Testis (tissue), 3 donors: ENCODE measurements around the gene IER5L. TPM values are rescaled to one million over a fixed set of nuclear protein-coding genes. Genes with fewer than 3 reads are reported as not detected.

ENCODE experiments used
- DNase-seq: peaks from one replicate; pipeline ENCODE4 v3.0.0-alpha.2; 2019
- H3K27ac ChIP-seq, 2 donors: fragments of 200-600 bp; sonication (generic); one replicate each; pipeline ENCODE4 v1.5.1; 2019
- H3K27me3 ChIP-seq: fragments of 200-600 bp; sonication (generic); one replicate; pipeline ENCODE4 v1.5.1; 2019
- H3K36me3 ChIP-seq: fragments of 200-600 bp; sonication (generic); one replicate; pipeline ENCODE4 v1.5.1; 2017; ENCODE audit warnings: low read depth; ENCODE audit errors: missing control alignments
- H3K4me1 ChIP-seq: fragments of 200-600 bp; sonication (generic); one replicate; pipeline ENCODE4 v1.5.1; 2019
- H3K4me3 ChIP-seq, 2 donors: fragments of 200-600 bp; sonication (generic); one replicate each; pipeline ENCODE4 v1.5.1; 2017 to 2019
- H3K9me3 ChIP-seq: fragments of 200-600 bp; sonication (generic); one replicate; pipeline ENCODE4 v1.5.1; 2017
- POLR2A ChIP-seq: fragments of 450-650 bp; IDR thresholded peaks from one replicate; pipeline ENCODE4 v1.6.1; 2017; ENCODE audit warnings: antibody characterized with exemption, mild to moderate bottlenecking, moderate library complexity
- WGBS, 2 donors: methylation state at CpG; one replicate each; pipeline ENCODE4 v1.1.5; 2018; 5-methylcytosine and 5-hydroxymethylcytosine counted together
- intact Hi-C: fragments of 100-400 bp; cut with DNase I; formaldehyde crosslinking; loops from one replicate; pipeline ENCODE4 v1.15.1; 2023; ENCODE audit warnings: low total_unique reads
- polyA plus RNA-seq: library from polyadenylated mRNA; stranded (reverse); fragments of 350-450 nt; fragmentation: Illumina TruSeq; extraction: RNeasy Lipid Tissue Mini Kit (QIAGEN cat#74804); gene quantifications from one replicate; pipeline ENCODE4 v1.2.3, GENCODE V29; 2014; ENCODE audit warnings: low read depth, low replicate concordance; ENCODE audit not compliant: insufficient read depth
- total RNA-seq, 2 donors: library from RNA; depleted of rRNA; stranded (reverse); fragments of >200 nt; gene quantifications; one replicate each; pipeline ENCODE4 v1.2.3, GENCODE V29; 2016
- TF ChIP-seq, protein P1 (sequence below), 3 experiments: fragments of 450-650 bp in 2 of 3; fragments of 200-600 bp in 1 of 3; sonication (generic) in 1 of 3; IDR thresholded peaks; one replicate each; pipeline ENCODE4 v1.5.1; 2016 to 2019; ENCODE audit warnings: antibody characterized with exemption in 3 of 3, mild to moderate bottlenecking in 2 of 3, moderate library complexity in 1 of 3

Gene IER5L
- total and polyA plus RNA-seq, 3 donors from 2014 or later = 4.8 to 25.4 (median 12.6) TPM

DNA sequence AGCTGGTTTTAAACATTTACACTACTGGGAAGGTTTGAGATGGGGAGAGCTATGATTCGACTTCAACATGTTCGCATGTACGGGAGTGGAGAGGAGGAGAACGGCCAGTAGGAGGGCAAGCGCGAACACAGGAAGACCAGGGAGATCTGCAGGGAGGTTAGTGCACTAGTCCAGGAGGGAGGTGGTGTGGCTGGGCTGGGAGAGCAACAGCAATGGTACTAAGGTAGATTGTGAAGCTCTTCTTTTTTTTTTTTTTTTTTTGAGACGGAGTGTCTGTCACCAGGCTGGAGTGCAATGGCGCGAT, 16.6 kb downstream of the IER5L start:
- H3K4me1 ChIP-seq = peaks cover 10% of the 10 kb centered on the region
- H3K4me3 ChIP-seq = no peak overlapping the region
- intact Hi-C loops = no loop called here
- no peaks in the 10 kb centered on the region for H3K36me3 ChIP-seq
- 93 to 96% methylated on average over 9 of the region's 9 CpGs for WGBS, 2 donors
- H3K9me3 ChIP-seq = no peaks in the 10 kb centered on the region
- TF ChIP-seq POLR2A = no peak
- no peaks in the 10 kb centered on the region for H3K27me3 ChIP-seq
- H3K27ac ChIP-seq = no peak overlapping the region
- no peak for DNase-seq

DNA sequence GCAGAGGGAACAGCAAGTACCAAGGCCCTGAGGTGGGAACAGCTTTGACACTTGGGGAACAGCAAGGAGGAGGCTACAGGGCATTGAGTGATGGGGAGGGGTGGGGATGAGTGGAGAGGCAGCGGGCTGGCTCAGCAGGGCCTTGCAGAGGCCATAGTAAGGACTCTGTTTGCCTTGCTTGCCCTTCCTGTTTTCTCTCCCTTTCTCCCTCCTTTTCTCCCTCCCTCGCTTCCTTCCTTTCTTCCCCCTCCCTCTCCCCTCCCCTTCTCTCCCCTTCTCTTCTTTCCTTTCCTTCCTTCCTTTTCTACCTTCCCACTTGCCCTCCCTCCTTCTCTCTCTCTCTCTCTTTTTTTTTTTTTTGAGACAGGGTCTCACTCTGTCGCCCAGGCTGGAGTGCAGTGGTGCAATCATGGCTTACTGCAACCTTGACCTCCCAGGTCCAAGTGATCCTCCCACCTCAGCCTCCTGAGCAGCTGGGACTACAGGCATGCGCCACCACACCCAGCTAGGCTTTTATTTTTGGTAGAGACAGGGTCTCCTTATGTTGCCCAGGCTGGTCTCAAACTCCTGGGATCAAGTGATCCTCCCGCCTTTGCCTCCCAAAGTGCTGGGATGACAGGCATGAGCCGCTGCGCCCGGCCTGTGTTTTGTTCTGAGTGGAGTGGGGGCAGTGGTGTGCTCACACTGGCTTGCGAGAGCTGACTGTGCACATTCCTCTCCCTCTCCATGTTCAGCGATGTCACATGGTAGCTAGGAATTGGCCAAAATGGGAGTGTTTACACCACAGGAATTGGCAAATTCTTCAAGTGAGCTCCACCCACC, 17.1 kb downstream of the IER5L start:
- TF ChIP-seq, protein P1, sequence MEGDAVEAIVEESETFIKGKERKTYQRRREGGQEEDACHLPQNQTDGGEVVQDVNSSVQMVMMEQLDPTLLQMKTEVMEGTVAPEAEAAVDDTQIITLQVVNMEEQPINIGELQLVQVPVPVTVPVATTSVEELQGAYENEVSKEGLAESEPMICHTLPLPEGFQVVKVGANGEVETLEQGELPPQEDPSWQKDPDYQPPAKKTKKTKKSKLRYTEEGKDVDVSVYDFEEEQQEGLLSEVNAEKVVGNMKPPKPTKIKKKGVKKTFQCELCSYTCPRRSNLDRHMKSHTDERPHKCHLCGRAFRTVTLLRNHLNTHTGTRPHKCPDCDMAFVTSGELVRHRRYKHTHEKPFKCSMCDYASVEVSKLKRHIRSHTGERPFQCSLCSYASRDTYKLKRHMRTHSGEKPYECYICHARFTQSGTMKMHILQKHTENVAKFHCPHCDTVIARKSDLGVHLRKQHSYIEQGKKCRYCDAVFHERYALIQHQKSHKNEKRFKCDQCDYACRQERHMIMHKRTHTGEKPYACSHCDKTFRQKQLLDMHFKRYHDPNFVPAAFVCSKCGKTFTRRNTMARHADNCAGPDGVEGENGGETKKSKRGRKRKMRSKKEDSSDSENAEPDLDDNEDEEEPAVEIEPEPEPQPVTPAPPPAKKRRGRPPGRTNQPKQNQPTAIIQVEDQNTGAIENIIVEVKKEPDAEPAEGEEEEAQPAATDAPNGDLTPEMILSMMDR (IDR thresholded peaks at IDR 0.05) = no peak
- no peak for TF ChIP-seq POLR2A
- H3K4me3 ChIP-seq = no peak overlapping the region
- no peaks in the 10 kb centered on the region for H3K36me3 ChIP-seq
- no peaks in the 10 kb centered on the region for H3K9me3 ChIP-seq
- no peak overlapping the region for H3K27ac ChIP-seq
- H3K4me1 ChIP-seq = peaks cover 10% of the 10 kb centered on the region
- intact Hi-C loops = no loop called here
- WGBS, 2 donors = 91 to 94% methylated on average over 8 to 10 of the region's 10 CpGs
- DNase-seq = no peak
- no peaks in the 10 kb centered on the region for H3K27me3 ChIP-seq

DNA sequence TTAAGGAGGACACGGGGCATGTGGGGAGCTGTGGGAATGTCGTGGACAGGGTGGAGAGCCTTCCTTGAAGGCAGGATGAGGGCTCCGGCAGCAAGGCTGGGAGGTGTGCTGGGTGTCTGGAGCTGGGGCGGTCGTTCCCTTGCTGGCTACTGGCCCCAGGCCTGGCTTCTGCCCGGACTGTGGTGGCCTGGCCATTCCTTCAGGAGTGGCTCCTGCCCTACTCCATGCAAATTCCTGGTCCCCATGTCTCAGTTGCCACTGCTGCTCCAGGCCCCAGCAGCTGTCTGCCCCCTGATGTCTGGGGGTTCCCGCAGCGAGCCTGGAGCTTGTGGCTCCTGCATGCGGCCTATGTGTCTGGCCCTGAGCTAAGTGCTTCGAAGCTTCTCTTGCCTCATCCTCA, 21.9 kb downstream of the IER5L start:
- no peaks in the 10 kb centered on the region for H3K27me3 ChIP-seq
- WGBS, 2 donors = 87 to 90% methylated on average over 3 to 10 of the region's 10 CpGs
- H3K4me3 ChIP-seq = no peak overlapping the region
- H3K9me3 ChIP-seq = no peaks in the 10 kb centered on the region
- DNase-seq = no peak
- no peak overlapping the region for H3K27ac ChIP-seq
- TF ChIP-seq POLR2A = no peak
- TF ChIP-seq, protein P1 (IDR thresholded peaks at IDR 0.05) = no peak
- no peaks in the 10 kb centered on the region for H3K36me3 ChIP-seq
- intact Hi-C loops = no loop called here
- H3K4me1 ChIP-seq = no peaks in the 10 kb centered on the region

DNA sequence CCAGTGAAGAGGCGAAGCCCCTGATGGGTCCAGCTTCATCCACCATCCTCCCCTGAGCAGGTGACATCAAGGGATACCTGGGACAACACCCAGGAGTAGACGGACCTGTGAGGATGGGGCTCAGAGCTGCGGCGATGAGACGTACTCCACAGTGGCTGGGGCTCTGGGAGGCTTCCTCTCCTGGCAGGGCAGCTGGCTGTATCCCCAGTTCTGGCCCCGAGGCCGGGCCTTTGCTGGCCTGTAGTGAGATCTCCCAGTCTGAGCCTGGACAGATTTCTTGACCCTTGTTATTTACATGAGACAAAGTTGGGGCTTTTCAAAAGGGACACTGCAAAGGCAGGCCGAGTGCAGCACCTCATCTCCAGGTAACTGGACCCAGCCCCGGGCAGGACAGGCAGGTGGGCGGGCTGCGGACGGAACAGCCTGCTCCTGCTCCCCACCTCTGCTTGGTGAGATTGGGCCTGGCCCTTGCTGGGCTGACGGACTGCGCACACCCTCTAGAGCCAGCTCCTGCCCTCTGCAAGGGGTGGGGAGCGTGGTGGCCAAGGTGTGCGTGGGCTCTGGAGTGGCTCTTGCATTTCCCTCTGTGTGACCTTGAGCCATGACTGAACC, 23.1 kb downstream of the IER5L start:
- Histone ChIP-seq H3K4me1 (no peaks in the 10 kb centered on the region), H3K36me3 (no peaks in the 10 kb centered on the region), H3K27me3 (no peaks in the 10 kb centered on the region), H3K4me3 (no peak overlapping the region), H3K27ac (no peak overlapping the region), H3K9me3 (no peaks in the 10 kb centered on the region)
- DNase-seq = no peak
- no peak for TF ChIP-seq POLR2A
- TF ChIP-seq, protein P1 (IDR thresholded peaks at IDR 0.05) = no peak
- intact Hi-C loops = no loop called here
- 73 to 79% methylated on average over 13 to 16 of the region's 16 CpGs for WGBS, 2 donors

DNA sequence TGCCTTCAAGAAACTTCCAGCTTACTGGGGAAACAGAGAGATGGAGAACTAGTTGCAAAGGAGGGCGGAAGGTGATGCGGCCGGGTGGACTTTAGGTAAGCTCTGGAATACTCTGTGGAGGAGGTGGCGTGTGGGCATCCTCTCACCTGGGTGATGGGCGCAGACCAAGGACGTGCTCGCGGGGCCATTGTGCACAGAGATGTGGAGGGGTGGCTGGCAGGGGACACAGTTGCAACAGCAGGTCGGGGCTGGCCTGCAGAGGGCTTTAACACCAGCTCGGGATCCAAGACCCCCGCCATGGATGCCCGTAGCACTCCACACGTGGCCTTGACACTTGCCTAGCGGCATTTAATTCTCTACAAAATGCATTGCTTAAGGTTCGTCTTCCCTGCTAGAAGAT, 26.6 kb downstream of the IER5L start:
- TF ChIP-seq, protein P1 (IDR thresholded peaks at IDR 0.05) = no peak
- TF ChIP-seq POLR2A = no peak
- intact Hi-C loops = no loop called here
- Histone ChIP-seq H3K36me3 (no peaks in the 10 kb centered on the region), H3K4me3 (no peak overlapping the region), H3K27ac (no peak overlapping the region), H3K9me3 (no peaks in the 10 kb centered on the region), H3K4me1 (peaks cover 9% of the 10 kb centered on the region), H3K27me3 (no peaks in the 10 kb centered on the region)
- WGBS, 2 donors = 83 to 94% methylated on average over 8 to 15 of the region's 15 CpGs
- no peak for DNase-seq
